Thyroid gland (tissue), 4 donors: Measurements from ENCODE around the gene CER1.

Experiments
- CTCF ChIP-seq, 6 experiments: fragments of 200-600 bp in 3 of 6; fragments of 450-650 bp in 3 of 6; sonication (generic) in 3 of 6; IDR thresholded peaks; one replicate each; pipeline ENCODE4 v1.5.1; 2016 to 2019; ENCODE audit warnings: antibody characterized with exemption in 6 of 6, mild to moderate bottlenecking in 2 of 6, inconsistent platforms in 1 of 6, moderate library complexity in 1 of 6
- POLR2A ChIP-seq, 2 donors: fragments of 450-650 bp; IDR thresholded peaks; one replicate each; pipeline ENCODE4 v1.6.1; 2017; ENCODE audit warnings: antibody characterized with exemption in 2 of 2, mild to moderate bottlenecking in 2 of 2, moderate library complexity in 1 of 2

GRCh38 chr9:14760060-14760459 lies 37.5 kb upstream of the CER1 start:
- TF ChIP-seq CTCF (IDR thresholded peaks at IDR 0.05), result no peak
- TF ChIP-seq POLR2A (IDR thresholded peaks at IDR 0.05), result no peak
